GM18861 (cell line): ENCODE data around the gene SPATS1.
"Not testable (repeated sequence)": the region's sequence is repeated elsewhere in the genome, so short reads cannot be mapped to it uniquely, and the experiment has no call there.

ENCODE experiments used
- ATAC-seq: cut with Tn5 transposase; IDR thresholded peaks from one replicate; pipeline ENCODE4 v1.9.1; 2021; ENCODE audit not compliant: unreplicated experiment

The SPATS1 gene

DNA sequence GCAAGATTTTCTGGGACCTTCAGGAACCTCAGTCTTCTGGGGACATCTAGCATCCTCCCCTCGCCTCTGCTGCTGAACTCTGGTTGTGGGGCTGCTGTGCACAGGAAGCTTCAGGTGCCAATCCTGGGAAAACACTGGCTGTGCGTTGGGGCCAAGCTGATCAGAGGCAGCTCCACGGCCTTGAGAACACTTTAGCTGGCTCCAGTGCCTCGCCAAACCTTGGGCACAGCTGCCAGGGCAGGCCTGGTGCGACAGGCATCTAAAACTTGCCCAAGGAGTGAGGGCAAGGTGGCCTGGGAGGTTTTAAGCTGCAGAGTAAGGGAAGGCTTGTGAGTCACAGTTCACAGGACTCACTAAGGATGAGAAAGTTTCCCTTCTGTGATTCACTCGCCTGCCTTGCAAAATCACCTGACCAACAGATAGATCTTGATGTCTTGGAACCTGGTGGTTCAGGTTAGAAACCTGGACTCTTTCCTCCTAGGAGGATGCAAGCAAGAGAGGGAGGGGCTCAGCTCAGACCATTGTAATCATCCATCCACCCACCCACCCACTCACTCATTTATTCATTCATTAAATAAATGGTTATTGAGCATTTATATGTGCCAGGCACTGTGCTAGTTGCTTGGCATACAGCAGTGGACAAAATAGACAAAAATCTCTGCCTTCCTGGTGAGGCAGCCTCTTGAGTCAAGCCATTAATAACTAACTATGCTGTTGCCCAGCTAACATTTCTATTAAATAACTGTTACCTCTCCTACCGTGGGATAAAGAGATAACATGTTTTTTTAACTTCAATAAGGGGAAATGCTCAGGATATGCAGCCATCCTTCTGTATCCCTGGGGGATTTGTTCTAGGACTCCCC lies 2.5 kb upstream of the SPATS1 start:
- no peak for ATAC-seq

DNA sequence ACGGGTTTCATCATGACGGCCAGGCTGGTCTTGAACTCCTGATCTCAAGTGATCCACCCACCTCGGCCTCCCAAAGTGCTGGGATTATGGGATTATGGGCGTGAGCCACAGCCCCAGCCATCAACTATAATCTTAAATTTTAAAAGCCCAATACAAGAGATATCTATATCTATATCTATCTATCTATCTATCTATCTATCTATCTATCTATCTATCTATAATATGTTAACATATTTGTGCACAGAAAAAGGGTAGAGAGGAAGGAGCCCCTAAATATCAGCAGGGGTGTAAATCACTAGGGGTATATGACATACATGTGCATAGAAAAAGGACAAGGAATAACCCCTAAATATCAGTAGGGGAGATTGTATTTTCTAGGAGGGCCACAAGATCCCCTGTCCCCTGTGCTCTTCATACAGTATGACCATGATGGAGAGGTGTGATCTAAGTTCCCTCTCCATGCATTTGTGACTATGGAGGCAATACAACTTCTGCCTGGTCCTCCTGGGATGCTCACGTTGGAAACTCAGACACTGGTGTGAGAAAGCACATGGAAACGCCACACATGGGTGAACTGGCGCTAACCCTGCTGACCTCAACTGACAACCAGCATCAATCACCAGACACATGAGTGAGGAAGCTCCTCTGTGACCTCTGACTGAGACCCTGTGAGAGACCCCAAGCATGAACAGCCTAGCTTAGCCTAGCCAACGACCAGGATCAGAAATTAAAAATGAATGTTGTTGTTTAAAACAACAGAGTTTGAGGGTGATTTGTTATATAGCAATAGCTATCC lies 1.2 kb upstream of the SPATS1 start:
- ATAC-seq = no peak

DNA sequence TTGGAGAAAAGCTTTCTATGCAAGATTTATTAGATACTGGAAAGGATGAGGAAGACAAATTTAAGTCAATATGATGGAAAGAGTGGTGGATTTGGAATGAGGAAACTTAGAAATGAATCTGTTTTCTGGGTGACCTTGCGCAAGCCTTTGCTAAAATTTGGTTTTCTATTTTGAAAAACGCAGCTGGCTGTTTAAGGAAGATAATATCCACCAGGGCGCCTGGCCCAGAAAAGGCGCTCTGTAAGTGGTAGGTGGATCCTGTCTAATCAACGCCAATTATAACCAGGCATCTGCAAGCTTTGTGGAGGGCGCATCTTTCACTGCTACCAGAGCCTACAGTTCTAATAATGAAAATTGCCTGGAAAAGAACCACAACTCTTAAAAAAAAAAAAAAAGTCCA lies 398 bp upstream of the SPATS1 start:
- no peak for ATAC-seq

DNA sequence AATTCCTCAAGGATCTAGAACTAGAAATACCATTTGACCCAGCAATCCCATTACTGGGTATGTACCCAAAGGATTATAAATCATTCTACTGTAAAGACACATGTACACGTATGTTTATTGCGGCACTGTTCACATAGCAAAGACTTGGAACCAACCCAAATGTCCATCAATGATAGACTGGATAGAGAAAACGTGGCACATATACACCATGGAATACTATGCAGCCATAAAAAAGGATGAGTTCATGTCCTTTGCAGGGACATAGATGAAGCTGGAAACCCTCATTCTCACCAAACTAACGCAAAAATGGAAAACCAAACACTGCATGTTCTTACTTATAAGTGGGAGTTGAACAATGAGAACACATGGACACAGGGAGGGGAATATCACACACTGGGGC lies 4.4 kb downstream of the SPATS1 start:
- ATAC-seq = not testable (repeated sequence)

DNA sequence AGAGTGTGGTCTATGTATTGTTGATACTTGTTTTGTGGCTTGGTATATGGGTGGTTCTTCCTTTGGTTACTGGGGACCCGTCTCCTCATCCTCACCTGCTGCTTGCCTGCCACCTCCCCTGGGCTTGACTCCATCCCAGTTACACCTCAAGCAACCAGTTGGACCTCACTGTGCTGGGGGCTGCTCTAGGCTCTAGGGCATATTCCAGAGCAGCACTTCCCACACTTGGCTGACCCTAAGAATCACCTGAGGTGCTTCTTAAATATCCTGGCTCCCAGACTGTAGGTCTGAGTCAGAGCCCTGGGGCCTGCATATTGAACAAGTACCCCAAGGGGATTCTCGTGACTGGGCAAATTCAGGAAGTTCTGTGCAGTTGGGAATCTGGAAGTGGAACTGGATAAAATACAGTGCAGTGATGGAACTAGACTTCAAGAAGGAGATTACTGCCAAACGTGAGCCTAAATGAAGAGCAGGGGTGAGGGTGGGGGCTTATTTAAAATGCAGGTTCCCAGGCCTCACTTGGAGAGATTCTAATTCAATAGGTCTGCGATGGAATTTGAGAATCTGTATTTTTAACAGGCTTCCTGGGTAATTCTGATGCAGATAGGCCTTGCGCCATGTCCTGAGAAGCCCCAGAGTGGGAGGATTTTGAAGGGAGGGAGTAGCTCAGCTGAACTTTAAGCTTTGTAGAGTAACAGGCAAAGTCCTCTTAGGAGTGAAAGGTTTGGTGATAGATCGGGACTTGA lies 7.6 kb downstream of the SPATS1 start:
- ATAC-seq = no peak

DNA sequence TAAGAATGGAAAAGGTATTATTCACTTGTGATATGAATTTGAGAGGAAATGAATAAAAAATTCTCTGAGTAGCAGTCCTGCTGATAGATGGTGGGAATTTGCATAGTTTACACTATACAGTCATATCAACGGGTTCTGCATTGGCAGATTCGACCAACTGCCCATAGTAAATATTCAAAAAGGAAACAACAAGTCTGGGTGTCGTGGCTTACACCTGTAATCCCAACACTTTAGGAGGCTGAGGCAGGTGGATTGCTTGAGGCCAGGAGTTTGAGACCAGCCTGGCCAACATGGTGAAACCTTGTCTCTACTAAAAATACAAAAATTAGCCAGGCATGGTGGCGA lies 8.2 kb downstream of the SPATS1 start:
- not testable (repeated sequence) for ATAC-seq

DNA sequence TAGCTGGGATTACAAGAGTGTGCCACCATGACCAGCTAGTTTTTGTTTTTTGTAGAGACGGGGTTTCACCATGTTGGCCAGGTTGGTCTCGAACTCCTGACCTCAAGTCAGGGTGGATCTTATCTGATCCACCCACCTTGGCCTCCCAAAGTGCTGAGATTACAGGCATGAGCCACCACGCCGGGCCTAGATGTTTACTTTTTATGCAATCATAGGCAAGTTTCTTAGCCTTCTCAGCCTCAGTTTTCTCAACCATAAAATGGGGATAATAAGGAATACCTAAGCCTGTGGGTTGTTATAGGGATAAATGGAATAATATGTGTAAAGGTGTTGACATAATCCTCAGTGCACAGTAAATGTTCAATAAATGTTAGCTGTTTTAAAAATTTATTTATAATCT lies 9.8 kb downstream of the SPATS1 start:
- no peak for ATAC-seq

DNA sequence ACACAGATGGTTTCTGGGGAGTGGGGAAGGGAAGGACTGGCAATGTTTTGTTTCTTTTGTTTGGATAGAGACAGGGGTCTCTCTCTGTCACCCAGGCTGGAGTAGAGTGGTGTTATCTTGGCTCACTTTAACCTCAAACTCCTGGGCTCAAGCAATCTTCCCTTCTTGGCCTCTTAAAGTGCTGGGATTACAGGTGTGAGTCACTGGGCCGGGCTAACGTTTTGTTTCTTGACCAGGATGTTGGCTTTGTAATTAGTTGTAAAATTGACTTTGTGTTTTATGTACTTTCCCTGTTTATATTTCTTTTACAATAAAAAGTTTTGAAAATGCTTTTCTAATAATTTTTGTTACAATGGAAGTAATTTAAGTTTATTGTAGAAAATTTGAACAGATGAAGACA lies 10.9 kb downstream of the SPATS1 start:
- no peak for ATAC-seq

DNA sequence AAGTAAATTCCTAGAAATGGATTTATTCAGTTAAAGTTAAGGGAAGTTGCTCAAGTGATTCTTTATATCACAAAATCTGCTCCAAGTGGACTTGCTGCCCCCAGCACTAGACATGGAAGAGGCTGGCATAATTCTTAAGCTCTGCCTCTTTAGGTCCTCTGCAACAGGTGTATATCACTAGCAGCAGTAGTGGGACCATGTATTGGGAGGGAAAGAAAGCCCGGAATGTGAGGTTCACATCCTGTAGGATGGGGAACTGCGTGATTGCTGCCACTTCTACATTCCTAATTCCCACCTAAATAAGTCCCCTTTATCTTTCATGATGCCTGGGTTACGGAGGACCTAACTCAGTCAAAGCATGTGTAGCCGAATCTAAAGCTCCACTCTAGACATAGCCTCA lies 13.2 kb downstream of the SPATS1 start:
- no peak for ATAC-seq

DNA sequence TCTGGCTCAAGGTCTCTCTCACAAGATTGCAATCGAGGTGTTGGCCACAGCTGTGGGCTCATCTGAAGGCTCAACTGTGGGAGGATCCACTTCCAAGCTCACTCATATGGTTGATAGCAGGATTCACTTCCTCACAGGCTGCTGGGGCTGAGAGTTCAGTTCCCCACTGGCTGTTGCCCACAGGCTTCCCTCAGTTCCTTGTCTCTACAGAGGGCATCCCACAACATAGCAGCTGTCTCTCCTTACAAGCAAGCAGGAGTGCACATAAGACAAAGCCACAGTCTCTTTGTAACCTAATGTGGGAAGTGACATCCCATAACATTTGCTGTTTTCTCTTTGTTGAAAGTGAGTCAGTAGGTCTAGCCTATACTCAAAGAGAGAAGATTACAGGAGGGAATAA lies 14.0 kb downstream of the SPATS1 start:
- ATAC-seq = no peak

DNA sequence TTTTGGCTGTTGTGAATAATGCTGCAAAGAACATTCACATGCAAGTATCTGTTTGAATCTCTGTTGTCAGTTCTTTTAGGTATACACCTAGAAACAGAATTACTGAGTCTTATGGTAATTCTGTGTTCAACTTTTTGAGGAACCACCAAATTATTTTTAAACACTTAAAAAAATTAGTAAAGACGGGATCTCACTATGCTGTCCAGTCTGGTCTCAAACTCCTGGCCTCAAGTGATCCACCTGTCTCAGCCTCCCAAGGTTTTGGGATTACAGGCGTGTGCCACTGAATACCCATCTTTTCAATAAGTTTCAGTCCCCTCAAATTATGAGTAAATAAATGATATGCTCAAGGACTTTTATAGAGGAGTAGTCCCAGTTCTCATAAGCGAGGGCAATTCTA lies 17.5 kb downstream of the SPATS1 start:
- ATAC-seq = no peak

DNA sequence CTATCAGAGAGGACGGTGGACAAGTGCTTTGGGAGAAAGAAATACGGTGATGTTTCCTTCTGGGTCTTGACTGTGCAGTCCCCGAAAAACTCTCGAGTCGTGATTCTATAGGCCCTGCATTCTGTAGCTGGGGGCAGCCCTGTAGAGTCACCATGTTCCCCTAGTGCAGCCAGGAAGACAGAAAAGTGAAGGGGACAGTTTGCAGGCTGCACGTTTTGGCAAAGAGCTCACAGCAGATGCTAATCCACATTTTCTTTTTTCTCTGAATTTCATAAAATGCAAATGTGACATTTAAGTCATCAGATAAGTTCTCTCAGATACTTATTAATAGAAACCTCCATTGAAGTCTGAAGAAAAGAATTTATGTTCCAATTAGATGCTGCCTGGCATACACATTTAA lies 19.5 kb downstream of the SPATS1 start:
- no peak for ATAC-seq

DNA sequence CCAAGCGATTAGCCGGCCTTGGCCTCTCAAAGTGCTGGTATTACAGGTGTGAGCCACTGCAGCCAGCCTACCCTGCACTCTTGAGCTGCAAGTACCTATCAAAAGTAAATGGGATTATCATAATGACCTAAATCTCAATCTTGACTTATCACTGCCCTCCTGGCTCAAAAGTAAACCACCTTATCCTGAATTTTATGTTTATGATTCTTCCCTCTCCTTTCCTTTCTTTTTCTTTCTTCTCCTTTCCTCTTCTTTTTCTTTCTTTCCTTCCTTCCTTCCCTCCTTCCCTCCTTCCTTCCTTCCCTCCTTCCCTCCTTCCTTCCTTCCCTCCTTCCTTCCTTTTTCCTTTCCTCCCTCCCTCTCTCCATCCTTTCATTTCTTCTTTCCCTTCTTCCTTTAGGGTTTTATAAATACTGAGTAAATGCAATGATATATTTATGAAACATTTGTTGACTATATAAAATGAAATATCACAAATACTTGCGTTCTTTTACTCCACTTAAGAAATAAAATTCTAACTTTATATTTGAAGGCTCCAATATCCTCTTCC lies 21.0 kb downstream of the SPATS1 start:
- ATAC-seq = no peak

DNA sequence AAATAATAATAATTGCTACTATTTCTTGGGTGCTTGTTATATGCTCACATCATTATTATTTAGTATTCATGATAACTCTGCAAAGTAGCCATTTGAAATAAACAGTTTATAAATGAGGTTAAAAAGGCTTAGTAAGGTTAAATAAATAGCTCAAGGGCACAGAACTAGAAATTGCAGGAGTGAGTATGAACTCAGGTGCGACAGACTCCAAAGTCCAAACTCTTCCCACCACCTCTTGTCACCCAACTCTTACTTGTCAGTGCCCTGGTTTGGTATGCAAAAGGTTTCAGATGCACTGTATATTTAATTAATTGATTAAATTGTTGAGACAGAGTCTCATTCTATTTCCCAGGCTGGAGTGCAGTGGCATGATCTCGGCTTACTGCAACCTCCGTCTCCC lies 24.3 kb downstream of the SPATS1 start:
- no peak for ATAC-seq

DNA sequence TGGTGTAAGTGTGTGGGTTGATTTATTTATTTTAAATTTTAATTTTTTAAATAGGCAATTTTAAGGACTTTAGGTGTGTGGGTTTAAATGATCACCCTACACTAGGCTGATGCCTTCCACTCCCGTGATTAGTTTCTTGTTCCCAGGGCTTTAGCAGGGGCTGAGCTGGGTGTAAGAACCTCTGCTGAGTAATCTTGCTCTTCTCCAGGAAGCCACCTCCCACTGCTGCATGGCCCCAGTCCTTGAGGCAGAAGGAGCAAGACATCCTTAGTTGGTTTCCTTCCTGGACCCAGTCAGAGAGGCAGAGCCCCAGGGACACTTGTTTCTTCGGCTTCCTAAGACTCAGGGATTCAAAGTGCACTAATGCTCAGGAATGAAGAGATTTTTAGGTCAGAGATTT lies 25.2 kb downstream of the SPATS1 start:
- ATAC-seq = no peak

DNA sequence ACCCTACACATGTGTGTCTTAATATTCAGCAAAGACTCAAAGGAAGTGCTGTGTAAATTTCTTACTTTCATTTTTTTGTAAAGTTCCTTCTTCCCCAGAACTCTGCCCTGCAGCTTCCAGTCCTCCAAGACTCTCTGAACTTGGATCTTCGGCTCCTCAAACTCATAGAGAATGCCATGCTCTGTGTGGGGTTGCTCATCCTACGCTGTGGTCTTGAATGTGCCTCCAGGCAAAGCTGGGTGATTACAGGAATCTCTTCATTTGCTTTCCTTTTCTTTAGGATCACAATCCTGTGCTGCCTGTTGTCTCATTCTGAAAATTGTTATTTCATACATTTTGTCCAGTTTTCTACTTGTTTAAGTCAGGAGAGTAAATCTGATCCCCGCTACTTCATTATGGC lies 30.6 kb downstream of the SPATS1 start:
- no peak for ATAC-seq

DNA sequence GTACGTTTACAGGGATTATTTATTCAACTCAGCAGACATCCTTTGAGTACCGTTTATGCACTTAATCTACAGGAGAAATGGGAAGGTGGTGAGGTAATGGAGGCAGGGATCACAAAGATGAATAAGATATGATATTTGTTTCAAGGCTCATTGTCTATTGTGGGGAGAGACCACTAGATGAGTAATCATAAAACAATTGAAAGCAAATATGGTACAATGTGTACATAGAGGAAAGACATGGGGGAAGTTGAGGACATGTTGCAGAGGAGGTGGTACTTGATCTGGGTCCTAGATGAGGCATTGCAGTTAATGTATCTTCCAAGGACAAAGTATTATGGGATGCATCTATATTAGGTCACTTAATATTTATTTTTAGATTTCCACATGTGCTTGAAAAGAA lies 31.3 kb downstream of the SPATS1 start:
- no peak for ATAC-seq

DNA sequence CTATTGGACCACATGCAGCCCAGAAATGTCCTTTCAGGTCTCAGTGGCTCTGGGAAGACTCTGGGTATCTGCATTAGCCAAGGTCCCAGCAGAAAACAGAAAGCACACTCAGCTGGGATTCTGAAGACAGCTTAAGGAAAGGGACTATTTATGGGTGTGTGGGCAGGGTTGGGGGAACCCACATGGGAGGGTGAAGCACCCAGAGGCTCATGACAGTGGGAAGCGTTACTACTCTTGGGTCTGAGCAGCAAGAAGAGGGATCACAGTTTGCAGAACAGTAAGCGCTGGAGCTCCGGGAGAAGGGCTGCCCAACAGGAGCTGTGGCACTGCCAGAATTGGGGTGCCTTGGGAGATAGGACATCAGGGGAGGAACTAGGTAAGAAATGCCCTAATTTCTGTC lies 32.6 kb downstream of the SPATS1 start:
- no peak for ATAC-seq

DNA sequence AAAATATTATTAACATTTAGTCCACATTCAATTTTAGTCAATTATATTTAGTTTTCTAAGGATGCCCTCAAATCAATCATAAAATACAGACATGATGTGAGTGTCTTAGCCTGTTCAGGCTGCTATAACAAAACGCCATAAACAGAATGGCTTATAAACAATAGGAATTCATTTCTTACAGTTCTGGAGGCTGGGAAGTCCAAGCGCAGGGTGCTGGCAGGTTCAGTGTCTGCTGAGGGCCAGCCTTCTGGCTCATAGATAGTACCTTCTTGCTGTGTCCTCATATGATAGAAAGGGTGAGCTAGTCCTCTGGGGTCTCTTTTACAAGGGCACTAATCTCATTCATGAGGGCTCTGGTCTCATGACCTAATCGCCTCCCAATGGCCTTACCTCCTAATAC lies 35.0 kb downstream of the SPATS1 start:
- ATAC-seq = no peak

DNA sequence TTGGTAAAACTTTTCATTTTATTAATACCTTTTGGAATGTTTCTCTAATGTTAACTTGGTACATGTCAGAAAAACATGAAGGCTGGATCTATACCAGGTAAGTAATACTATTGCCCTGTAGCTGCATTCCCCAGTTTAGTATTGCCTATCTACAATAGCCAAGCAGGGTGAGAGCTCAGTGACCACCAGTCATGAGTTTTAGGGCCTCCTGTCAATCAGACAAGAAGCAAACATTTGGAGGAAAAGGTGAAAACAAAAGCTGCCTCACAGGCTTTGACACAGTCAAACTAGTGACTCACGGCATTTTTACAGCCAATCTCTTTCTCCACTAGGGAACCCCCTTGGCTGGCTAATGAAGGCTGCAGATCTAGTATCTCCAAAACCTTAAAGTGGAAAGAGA lies 35.5 kb downstream of the SPATS1 start:
- ATAC-seq = no peak

DNA sequence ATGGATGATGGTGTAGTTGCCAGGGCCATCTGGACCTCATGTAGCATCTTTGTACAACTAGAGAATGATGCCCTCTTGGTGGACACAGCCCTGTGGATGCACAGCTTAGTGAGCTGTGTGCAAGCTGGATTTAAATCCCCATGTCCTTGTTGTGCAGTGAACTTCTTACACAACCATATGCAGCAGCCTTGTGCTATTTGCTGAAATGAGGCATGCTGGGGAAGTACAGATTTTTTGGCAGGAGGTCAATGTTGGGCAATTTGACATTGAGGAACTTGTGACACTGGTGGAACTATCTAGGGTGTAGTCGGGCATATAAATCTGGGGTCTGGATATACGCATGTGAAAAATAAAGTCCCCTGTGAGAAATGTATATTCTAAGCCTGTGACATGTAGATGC lies 39.3 kb downstream of the SPATS1 start:
- ATAC-seq = no peak
